Ishikawa (cell line): ENCODE results near the gene LGI1.

ENCODE experiments used
- CEBPB ChIP-seq: IDR thresholded peaks from 2 replicates; pipeline ENCODE4 v1.6.1; 2012
- CREB1 ChIP-seq: IDR thresholded peaks from 2 replicates; pipeline ENCODE4 v1.6.1; 2012; ENCODE audit warnings: low read depth
- EGR1 ChIP-seq: IDR thresholded peaks from 2 replicates; pipeline ENCODE4 v1.6.1; 2012
- EP300 ChIP-seq: IDR thresholded peaks from 2 replicates; pipeline ENCODE4 v1.6.1; 2012; ENCODE audit warnings: borderline replicate concordance
- FOXM1 ChIP-seq: IDR thresholded peaks from 2 replicates; pipeline ENCODE4 v1.6.1; 2012; ENCODE audit warnings: low read depth, borderline replicate concordance
- NFIC ChIP-seq: IDR thresholded peaks from 2 replicates; pipeline ENCODE4 v1.6.1; 2012
- RAD21 ChIP-seq: IDR thresholded peaks from 2 replicates; pipeline ENCODE4 v1.6.1; 2012; ENCODE audit warnings: low read depth
- TAF1 ChIP-seq: IDR thresholded peaks from 2 replicates; pipeline ENCODE4 v1.6.1; 2012; ENCODE audit warnings: low read depth, mild to moderate bottlenecking
- TCF12 ChIP-seq: IDR thresholded peaks from 2 replicates; pipeline ENCODE4 v1.6.1; 2012; ENCODE audit warnings: low read depth
- TEAD4 ChIP-seq: IDR thresholded peaks from 2 replicates; pipeline ENCODE4 v1.6.1; 2012
- YY1 ChIP-seq: IDR thresholded peaks from 2 replicates; pipeline ENCODE4 v1.6.1; 2012; ENCODE audit warnings: low read depth
- ZBTB7A ChIP-seq: IDR thresholded peaks from 2 replicates; pipeline ENCODE4 v1.6.1; 2012; ENCODE audit warnings: low read depth
- TF ChIP-seq, protein P1 (sequence below): IDR thresholded peaks from 2 replicates; pipeline ENCODE4 v1.6.1; 2012
- TF ChIP-seq, protein P2 (sequence below): IDR thresholded peaks from 2 replicates; pipeline ENCODE4 v1.6.1; 2012; ENCODE audit warnings: low read depth, mild to moderate bottlenecking
- TF ChIP-seq, protein P3 (sequence below): IDR thresholded peaks from 2 replicates; pipeline ENCODE4 v1.6.1; 2012

LGI1 gene

DNA sequence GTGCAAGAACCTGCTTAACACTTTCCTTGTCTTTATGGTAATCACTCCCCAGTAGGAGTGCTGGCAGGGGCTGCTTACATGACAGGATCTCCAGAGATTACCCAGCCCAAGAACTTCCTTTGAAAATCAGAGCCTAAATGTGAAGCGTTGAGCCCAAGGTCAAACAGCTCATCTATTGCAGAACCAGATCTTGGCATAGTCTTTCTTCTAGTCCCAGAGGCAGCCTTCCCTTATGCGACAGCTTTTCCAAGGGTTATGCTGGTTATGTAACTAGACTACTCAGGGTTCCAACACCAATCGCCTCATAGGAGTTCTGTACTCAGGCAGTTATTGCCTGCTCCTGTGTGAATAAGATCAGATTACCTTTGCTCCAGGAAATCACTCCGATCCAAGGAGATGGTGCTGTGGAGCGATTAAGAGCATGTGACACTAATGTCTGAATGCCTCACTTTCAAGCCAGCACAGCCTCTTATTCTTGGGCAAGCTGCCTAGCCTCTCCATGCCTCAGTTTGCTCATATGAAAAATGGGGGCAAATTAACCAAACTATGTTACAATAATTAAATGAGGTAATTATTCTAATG lies 8.4 kb upstream of the LGI1 start:
- TF ChIP-seq EP300 (no peak), TEAD4 (peak; percentile 20; the same call in 1 of the 2 replicates), CEBPB (peak; percentile 2), NFIC (peak; percentile 64), YY1 (no peak), CREB1 (no peak), TCF12 (peak; percentile 22; the same call in 1 of the 2 replicates), ZBTB7A (no peak), EGR1 (no peak), RAD21 (no peak), TAF1 (no peak), FOXM1 (no peak)
- TF ChIP-seq, protein P1, sequence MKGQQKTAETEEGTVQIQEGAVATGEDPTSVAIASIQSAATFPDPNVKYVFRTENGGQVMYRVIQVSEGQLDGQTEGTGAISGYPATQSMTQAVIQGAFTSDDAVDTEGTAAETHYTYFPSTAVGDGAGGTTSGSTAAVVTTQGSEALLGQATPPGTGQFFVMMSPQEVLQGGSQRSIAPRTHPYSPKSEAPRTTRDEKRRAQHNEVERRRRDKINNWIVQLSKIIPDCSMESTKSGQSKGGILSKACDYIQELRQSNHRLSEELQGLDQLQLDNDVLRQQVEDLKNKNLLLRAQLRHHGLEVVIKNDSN: peak; percentile 71
- TF ChIP-seq, protein P2, sequence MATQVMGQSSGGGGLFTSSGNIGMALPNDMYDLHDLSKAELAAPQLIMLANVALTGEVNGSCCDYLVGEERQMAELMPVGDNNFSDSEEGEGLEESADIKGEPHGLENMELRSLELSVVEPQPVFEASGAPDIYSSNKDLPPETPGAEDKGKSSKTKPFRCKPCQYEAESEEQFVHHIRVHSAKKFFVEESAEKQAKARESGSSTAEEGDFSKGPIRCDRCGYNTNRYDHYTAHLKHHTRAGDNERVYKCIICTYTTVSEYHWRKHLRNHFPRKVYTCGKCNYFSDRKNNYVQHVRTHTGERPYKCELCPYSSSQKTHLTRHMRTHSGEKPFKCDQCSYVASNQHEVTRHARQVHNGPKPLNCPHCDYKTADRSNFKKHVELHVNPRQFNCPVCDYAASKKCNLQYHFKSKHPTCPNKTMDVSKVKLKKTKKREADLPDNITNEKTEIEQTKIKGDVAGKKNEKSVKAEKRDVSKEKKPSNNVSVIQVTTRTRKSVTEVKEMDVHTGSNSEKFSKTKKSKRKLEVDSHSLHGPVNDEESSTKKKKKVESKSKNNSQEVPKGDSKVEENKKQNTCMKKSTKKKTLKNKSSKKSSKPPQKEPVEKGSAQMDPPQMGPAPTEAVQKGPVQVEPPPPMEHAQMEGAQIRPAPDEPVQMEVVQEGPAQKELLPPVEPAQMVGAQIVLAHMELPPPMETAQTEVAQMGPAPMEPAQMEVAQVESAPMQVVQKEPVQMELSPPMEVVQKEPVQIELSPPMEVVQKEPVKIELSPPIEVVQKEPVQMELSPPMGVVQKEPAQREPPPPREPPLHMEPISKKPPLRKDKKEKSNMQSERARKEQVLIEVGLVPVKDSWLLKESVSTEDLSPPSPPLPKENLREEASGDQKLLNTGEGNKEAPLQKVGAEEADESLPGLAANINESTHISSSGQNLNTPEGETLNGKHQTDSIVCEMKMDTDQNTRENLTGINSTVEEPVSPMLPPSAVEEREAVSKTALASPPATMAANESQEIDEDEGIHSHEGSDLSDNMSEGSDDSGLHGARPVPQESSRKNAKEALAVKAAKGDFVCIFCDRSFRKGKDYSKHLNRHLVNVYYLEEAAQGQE: no peak
- TF ChIP-seq, protein P3, sequence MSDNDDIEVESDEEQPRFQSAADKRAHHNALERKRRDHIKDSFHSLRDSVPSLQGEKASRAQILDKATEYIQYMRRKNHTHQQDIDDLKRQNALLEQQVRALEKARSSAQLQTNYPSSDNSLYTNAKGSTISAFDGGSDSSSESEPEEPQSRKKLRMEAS: peak; percentile 65

DNA sequence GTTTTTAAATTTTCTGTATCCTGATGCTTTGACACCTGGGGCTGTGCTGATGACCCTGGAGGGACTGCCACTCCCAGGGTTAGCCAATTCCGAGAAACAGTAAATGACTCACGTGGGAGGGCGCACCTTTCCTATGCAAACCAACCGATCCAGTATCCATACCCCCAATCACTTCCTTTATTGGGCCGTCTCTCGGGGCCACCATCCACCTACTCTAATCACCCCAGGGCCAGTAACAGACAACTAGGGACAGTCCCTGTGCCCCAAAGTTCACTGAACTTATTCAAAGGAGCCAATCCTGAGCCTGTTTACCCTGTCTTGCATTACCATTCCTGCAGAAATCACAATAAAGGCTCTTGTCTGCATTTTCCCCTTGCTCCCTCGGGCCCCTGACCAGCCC lies 6.6 kb upstream of the LGI1 start:
- TF ChIP-seq ZBTB7A (no peak), EGR1 (no peak), TAF1 (no peak), TEAD4 (no peak), TCF12 (no peak), FOXM1 (no peak), RAD21 (no peak), YY1 (no peak), CEBPB (no peak), CREB1 (no peak), EP300 (no peak), NFIC (no peak)
- TF ChIP-seq, protein P2: no peak
- TF ChIP-seq, protein P1: no peak
- TF ChIP-seq, protein P3: no peak

DNA sequence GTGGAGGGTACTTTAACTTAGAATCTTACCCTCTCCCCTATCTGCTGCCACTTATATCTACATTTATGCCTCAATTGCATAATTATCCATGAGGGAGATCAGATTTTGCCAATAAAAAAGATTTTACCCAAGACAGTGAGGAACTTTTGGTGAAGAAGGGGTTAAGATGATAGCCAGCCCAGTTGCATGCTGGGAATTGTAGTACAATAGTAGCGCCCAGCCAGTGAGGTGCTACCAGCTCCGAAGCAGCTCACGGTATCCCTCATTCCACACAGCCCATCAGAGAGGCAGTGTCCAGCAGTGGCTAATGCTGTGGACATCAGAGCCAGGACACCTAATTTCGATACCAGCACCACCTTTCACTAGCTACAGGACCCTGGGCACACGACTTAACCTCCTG lies 5.9 kb upstream of the LGI1 start:
- TF ChIP-seq CEBPB: no peak
- TF ChIP-seq YY1: peak; percentile 50; the same call in 1 of the 2 replicates
- TF ChIP-seq TCF12: no peak
- TF ChIP-seq TEAD4: no peak
- TF ChIP-seq, protein P3: peak; percentile 36; the same call in 1 of the 2 replicates
- no peak for TF ChIP-seq RAD21
- TF ChIP-seq NFIC: no peak

DNA sequence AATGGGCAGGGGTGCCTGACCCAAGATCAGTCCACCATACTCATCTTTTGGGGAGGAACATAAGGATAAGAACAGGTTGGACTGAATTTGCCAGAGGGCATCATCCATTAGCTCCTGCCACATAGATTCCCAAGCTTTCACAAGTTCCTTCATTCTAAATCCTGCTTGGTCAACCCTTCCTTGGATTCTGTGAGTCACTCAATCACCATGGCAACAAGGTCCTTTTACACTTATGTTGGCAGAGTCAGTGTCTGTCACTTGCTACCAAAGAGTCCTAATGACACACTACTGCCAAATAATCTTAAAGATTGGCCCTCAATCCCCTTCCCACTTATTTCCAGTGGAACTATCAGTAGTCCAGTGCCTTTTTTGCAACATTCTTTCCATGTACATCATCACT lies 5.0 kb upstream of the LGI1 start:
- TF ChIP-seq, protein P1: no peak
- TF ChIP-seq NFIC: no peak
- TF ChIP-seq TEAD4: no peak
- TF ChIP-seq CREB1: no peak
- TF ChIP-seq EGR1: no peak
- TF ChIP-seq FOXM1: no peak
- no peak for TF ChIP-seq CEBPB
- no peak for TF ChIP-seq ZBTB7A
- no peak for TF ChIP-seq RAD21
- TF ChIP-seq, protein P2: no peak
- no peak for TF ChIP-seq TAF1
- no peak for TF ChIP-seq TCF12
- TF ChIP-seq, protein P3: no peak
- no peak for TF ChIP-seq EP300
- TF ChIP-seq YY1: no peak
